GM18951 (cell line): ENCODE results near the gene BRI3.

Experiments
- POLR2A ChIP-seq: IDR thresholded peaks from 4 replicates; pipeline ENCODE4 v1.6.1; 2011; ENCODE audit warnings: mild to moderate bottlenecking; ENCODE audit not compliant: insufficient read length, insufficient read depth; ENCODE audit errors: extremely low read depth
- in situ Hi-C: fragments of 300-500 bp; cut with MboI; formaldehyde crosslinking; loops from one replicate; pipeline ENCODE4 v1.12.0; 2022; ENCODE audit warnings: low sequenced_read_pairs, mixed read lengths, inconsistent platforms; ENCODE audit not compliant: unreplicated experiment

BRI3 gene

DNA sequence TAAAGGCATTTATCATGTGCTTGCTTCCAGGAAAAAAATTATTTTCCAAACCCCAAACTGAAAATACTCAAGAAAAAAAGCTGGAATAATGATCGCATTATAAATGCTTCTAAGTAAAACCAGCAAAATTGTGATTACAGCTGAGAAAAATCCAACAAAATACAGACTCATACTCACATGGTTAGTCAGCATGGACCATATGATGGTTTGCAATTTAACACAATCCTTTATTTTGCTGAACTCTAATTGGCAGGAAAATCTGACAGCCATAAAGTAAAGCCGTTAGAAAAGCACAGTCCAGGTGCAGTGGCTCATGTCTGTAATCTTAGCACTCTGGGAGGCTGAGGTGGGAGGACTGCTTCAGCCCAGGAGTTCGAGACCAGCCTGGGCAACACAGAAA is 59.6 kb downstream of the BRI3 start:
- in situ Hi-C loops: no loop called here

More for the DNA sequence above, 59.6 kb downstream of the BRI3 start:
- no peak for TF ChIP-seq POLR2A
